Measurements from ENCODE around the gene PTPRN2. TPM values are rescaled to one million over a fixed set of nuclear protein-coding genes. Genes with fewer than 3 reads are reported as not detected.

Gene PTPRN2
- total and polyA plus RNA-seq, 2 of the 13 experiments (the other 11 are each of a cell fraction or from before 2014, with no cell fraction given) = 2.5 to 24.2 TPM

GRCh38 chr7:157865351-157866165, 722.1 kb downstream of the PTPRN2 start:
- TF ChIP-seq ZBTB7B (CRISPR knock-in tag; IDR thresholded peaks at IDR 0.05) = no peak
- no peak for TF ChIP-seq ZFYVE20 (CRISPR knock-in tag; IDR thresholded peaks at IDR 0.05; ENCODE audit: borderline replicate concordance, low read depth)
- TF ChIP-seq GMEB1 (CRISPR knock-in tag; IDR thresholded peaks at IDR 0.05; ENCODE audit: borderline replicate concordance) = no peak
- no peak for TF ChIP-seq TFE3 (CRISPR knock-in tag; IDR thresholded peaks at IDR 0.05)
- TF ChIP-seq ZNF512B (CRISPR knock-in tag; IDR thresholded peaks at IDR 0.05; ENCODE audit: borderline replicate concordance) = no peak
- no peak for TF ChIP-seq PCBP1 (IDR thresholded peaks at IDR 0.05; ENCODE audit: borderline replicate concordance, low read depth, low read length)
- intact Hi-C loops (cut with micrococcal nuclease; ENCODE audit: unreplicated experiment) (no loop called here), in situ Hi-C loops (cut with HindIII; ENCODE audit: extremely low pct_ligation_motif_present, low pct_unique_long_range_greater_than_20kb) (no loop called here)
- peaks cover 2% of the 10 kb centered on the region; the same call in 1 of the 2 replicates for H4K20me1 ChIP-seq (ENCODE audit: insufficient read depth, low read length)
- no peak overlapping the region for H3K27ac ChIP-seq (ENCODE audit: extremely low read length, insufficient read depth, low read length)
- ChIA-PET CTCF (ENCODE audit: low intra/inter-chr PET ratio, low total read pairs) (no interaction called here), POLR2A (no interaction called here)
- no peaks in the 10 kb centered on the region for H3K36me3 ChIP-seq (replicated peaks in 1 of 2; ENCODE audit: control insufficient read depth in 1 of 2, insufficient read depth in 2 of 2, low read length in 2 of 2)
- no peaks in the 10 kb centered on the region for H3K79me2 ChIP-seq (ENCODE audit: insufficient read depth, low read length)
- no peak for FAIRE-seq
- H3K4me3 ChIP-seq (replicated peaks in 1 of 3; ENCODE audit: insufficient read depth in 1 of 3, low read depth in 2 of 3, low read length in 3 of 3) = no peak overlapping the region
- H3K4me1 ChIP-seq (ENCODE audit: insufficient read depth, low read length) = no peaks in the 10 kb centered on the region
- no peak overlapping the region for H3K4me2 ChIP-seq (ENCODE audit: low read depth, low read length)
- no peak for DNase-seq (ENCODE audit: low spot score)
- H3K9me3 ChIP-seq (ENCODE audit: low read length) = no peaks in the 10 kb centered on the region
- no peak overlapping the region for H3K9ac ChIP-seq (ENCODE audit: insufficient read depth, low read depth, low read length)
- no peak for ATAC-seq
- WGBS (ENCODE audit: low lambda C conversion rate) = 80% methylated on average over 7 of the region's 27 CpGs
- 0 out of 5 replicates have a peak, but pooled peaks cover 0 to 2% of the 10 kb centered on the region in 2 experiments for H3K27me3 ChIP-seq (ENCODE audit: control insufficient read depth in 1 of 2, insufficient read depth in 2 of 2, low read length in 2 of 2)
- H2AFZ ChIP-seq (ENCODE audit: low read length) = no peak overlapping the region
- BruUV-seq (replicated peaks) = no TSS peak
